ENCODE results near the gene SCO2. TPM values are rescaled to one million over a fixed set of nuclear protein-coding genes. Genes with fewer than 3 reads are reported as not detected.

Gene SCO2
- total RNA-seq, 2 experiments from 2014 or later = 4.1 to 4.9 TPM

DNA sequence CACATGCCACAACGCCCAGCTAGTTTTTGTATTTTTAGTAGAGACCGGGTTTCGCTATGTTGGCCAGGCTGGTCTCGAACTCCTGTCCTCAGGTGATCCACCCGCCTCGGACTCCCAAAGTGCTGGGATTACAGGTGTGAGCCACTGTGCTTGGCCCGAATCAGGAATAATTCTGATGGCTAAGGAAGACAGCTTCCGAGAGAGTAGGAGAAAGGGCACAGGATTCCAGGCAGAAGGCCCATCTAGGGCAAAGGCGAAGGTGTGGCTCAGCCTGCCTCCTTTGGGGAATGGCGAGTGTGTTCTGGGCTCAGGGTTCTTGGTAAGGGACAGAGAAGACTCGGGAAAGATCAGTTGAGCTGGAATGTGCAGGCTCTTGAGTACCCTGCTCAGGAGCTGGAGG is 38.9 kb upstream of the SCO2 start:
- intact Hi-C loops (cut with micrococcal nuclease; ENCODE audit: unreplicated experiment) = no loop called here
- POLR2A ChIA-PET = interaction anchor here (1.1 kb wide), 1 partner anchor 56 kb away, joined by 3 read pairs; no protein-coding TSS in a partner anchor
- no peaks in the 10 kb centered on the region for H3K9me3 ChIP-seq (ENCODE audit: low read length)
- no peak for DNase-seq (ENCODE audit: low spot score)
- no peaks in the 10 kb centered on the region for H3K79me2 ChIP-seq (ENCODE audit: insufficient read depth, low read depth, low read length)
- H4K20me1 ChIP-seq (ENCODE audit: insufficient read depth, low read length) = no peaks in the 10 kb centered on the region
- peaks cover 6% of the 10 kb centered on the region for H3K4me1 ChIP-seq (ENCODE audit: insufficient read depth, low read length, poor library complexity, severe bottlenecking)
- no peak overlapping the region for H3K27ac ChIP-seq (ENCODE audit: low read depth, low read length, poor library complexity, severe bottlenecking)
- no peaks in the 10 kb centered on the region for H3K9me2 ChIP-seq (ENCODE audit: insufficient read depth, low read length)
- H3K4me3 ChIP-seq (ENCODE audit: low read depth, low read length, poor library complexity, severe bottlenecking) = no peak overlapping the region
- no peak overlapping the region for H3K4me2 ChIP-seq (ENCODE audit: low read length)
- CTCF ChIA-PET (ENCODE audit: unreplicated experiment) = no interaction called here
- peaks cover 20% of the 10 kb centered on the region for H3K36me3 ChIP-seq (ENCODE audit: insufficient read depth, low read length)
- no TSS peak for BruUV-seq (replicated peaks)
- TF ChIP-seq, protein P1, sequence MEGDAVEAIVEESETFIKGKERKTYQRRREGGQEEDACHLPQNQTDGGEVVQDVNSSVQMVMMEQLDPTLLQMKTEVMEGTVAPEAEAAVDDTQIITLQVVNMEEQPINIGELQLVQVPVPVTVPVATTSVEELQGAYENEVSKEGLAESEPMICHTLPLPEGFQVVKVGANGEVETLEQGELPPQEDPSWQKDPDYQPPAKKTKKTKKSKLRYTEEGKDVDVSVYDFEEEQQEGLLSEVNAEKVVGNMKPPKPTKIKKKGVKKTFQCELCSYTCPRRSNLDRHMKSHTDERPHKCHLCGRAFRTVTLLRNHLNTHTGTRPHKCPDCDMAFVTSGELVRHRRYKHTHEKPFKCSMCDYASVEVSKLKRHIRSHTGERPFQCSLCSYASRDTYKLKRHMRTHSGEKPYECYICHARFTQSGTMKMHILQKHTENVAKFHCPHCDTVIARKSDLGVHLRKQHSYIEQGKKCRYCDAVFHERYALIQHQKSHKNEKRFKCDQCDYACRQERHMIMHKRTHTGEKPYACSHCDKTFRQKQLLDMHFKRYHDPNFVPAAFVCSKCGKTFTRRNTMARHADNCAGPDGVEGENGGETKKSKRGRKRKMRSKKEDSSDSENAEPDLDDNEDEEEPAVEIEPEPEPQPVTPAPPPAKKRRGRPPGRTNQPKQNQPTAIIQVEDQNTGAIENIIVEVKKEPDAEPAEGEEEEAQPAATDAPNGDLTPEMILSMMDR (conservative IDR thresholded peaks at IDR 0.05; ENCODE audit: low read length) = no peak
- no peak for TF ChIP-seq EZH2phosphoT487 (IDR thresholded peaks at IDR 0.05; ENCODE audit: borderline replicate concordance, low read depth, low read length)
- H2AFZ ChIP-seq (ENCODE audit: low read length) = no peak overlapping the region

DNA sequence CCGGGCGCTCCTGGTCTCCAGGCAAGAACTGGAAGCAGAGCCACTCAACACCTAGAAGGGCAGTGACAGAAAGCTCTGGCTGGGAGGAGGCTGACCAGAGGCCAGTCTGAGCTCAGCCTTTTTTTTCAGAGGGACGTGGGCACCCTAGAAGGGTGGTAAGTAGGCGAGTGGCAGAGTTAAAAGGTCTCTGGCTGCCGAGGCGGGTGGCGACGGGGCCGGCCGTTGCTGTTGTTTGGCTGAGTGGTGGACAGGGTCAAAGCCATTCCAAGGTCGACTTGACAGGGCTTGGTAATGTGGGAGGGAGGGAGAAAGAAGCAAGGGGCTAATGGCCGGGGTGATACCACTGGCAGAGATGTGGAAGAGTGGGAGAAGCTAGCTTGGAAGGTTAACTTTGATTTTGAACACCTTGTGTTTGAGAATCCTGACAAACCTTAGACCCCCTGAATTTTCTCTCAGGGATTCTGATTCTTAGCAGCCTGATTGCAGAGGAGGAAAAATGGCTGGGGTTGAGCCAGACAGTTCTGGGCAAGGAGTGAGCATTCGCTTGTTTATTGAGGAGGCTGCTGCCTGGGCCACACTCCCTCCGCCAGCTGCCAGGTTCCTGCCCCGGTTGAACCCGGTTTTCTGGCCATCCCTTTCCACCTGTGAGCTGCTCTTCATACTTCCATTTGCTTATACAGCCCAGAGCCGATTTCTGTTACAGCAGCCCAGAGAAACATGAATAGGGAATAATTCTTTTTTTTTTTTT is 38.2 kb upstream of the SCO2 start:
- no peaks in the 10 kb centered on the region for H4K20me1 ChIP-seq (ENCODE audit: insufficient read depth, low read length)
- H3K79me2 ChIP-seq (ENCODE audit: insufficient read depth, low read depth, low read length) = no peaks in the 10 kb centered on the region
- H3K36me3 ChIP-seq (ENCODE audit: insufficient read depth, low read length) = peaks cover 13% of the 10 kb centered on the region
- peaks cover 5% of the 10 kb centered on the region for H3K4me1 ChIP-seq (ENCODE audit: insufficient read depth, low read length, poor library complexity, severe bottlenecking)
- no peak overlapping the region for H3K27ac ChIP-seq (ENCODE audit: low read depth, low read length, poor library complexity, severe bottlenecking)
- intact Hi-C loops (cut with micrococcal nuclease; ENCODE audit: unreplicated experiment) = loop anchor here (2.0 kb wide), 1 partner anchor 37 kb away; no protein-coding TSS in a partner anchor
- H3K9me3 ChIP-seq (ENCODE audit: low read length) = no peaks in the 10 kb centered on the region
- peak overlapping the region; percentile 66 for H3K4me3 ChIP-seq (ENCODE audit: low read depth, low read length, poor library complexity, severe bottlenecking)
- no peak for DNase-seq (ENCODE audit: low spot score)
- no TSS peak for BruUV-seq (replicated peaks)
- POLR2A ChIA-PET = interaction anchor here (0.6 to 1.0 kb wide), 3 partner anchors 24 to 207 kb away, joined by 3 to 10 read pairs (median 5); no protein-coding TSS in a partner anchor
- TF ChIP-seq, protein P1 (conservative IDR thresholded peaks at IDR 0.05; ENCODE audit: low read length) = no peak
- TF ChIP-seq EZH2phosphoT487 (IDR thresholded peaks at IDR 0.05; ENCODE audit: borderline replicate concordance, low read depth, low read length) = no peak
- peak overlapping the region; percentile 46; the same call in 1 of the 2 replicates for H2AFZ ChIP-seq (ENCODE audit: low read length)
- H3K4me2 ChIP-seq (ENCODE audit: low read length) = peak overlapping the region; percentile 87
- no peaks in the 10 kb centered on the region for H3K9me2 ChIP-seq (ENCODE audit: insufficient read depth, low read length)
- CTCF ChIA-PET (ENCODE audit: unreplicated experiment) = interaction anchor here (0.7 to 0.9 kb wide), 3 partner anchors 12 to 22 kb away, joined by 3 to 5 read pairs (median 3); no protein-coding TSS in a partner anchor

All from OCI-LY7 (cell line).